A673 (cell line): ENCODE measurements around the gene SPEF1.

Experiments used
- CTCF ChIP-seq: fragments of 300-800, 200-600 bp; sonication (generic); conservative IDR thresholded peaks from 2 replicates; pipeline ENCODE4 v1.5.1; 2017; ENCODE audit warnings: low read depth, mild to moderate bottlenecking, antibody characterized with exemption, low read length, moderate library complexity, mixed read lengths
- EZH2 ChIP-seq: fragments of 200-600 bp; sonication (generic); IDR thresholded peaks from 2 replicates; pipeline ENCODE4 v1.6.1; 2017; ENCODE audit warnings: borderline replicate concordance, low read depth, mild to moderate bottlenecking, mixed read lengths, antibody characterized with exemption, low read length; ENCODE audit not compliant: poor library complexity, severe bottlenecking

DNA sequence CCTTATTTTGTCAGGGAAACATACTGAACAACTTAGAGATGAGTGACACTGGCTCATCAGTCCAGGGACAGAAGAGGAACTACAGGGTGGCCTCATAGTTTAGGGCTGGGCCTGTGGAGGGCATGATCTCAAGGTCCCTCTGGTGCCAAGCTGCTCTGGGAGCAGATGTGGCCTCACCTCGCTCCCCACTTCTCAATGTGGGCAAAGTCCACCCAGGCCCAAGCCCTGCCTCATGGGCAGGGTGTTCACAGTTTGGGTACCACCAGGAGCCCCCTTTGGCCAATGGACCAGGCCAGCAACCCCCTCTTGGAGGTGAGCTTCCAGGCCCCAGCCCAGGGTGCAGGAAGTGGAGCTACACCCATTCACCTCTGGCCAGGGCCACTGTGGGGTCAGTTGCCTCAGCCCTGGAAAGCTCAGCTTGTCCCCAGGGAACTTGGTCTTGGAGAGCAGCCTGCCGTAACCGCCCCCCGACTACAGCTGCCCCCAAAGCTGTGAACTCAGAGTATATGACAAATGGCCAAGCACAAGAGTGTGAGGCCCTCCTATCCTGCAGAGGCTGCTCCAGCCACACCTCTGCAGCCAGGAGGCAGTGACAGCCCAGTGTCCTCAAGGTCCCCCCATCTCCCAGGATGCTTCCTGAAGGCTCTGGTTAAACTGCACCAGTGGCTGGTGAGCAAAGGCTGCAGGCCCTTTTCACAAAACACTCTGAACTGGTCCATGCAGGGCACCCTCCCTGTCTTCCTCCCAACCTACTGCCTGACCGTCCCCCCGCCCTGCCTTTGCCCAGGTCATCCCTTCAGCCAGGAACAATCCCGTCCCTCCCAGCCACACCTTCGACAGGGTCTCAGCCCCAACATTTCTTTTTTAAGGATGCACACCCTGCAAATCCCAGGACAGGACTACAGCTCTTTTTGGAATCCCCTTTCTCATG lies 17.3 kb downstream of the SPEF1 start:
- TF ChIP-seq CTCF = no peak
- no peak for TF ChIP-seq EZH2
